ENCODE results near the gene ITGB5.

DNA sequence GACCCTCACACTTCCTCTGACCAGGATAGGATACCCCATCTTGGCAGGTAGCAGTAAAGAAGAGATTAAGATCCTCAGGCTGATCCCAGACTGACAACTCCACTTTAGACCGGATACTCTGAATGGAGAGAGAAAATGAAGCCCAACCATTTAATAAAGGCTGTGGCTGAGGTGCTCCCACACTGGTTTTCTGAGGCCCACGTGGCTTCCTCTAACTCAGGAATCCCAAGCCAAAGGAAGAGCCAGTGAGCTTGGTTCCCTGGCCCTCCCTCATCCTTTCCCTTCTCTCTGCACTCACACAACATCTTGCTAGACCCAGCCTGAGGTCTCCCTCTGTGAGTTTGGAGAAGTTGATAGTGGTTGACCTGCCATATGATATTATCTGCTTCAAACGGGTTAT, 78.1 kb downstream of the ITGB5 start:
- TF ChIP-seq, protein P1, sequence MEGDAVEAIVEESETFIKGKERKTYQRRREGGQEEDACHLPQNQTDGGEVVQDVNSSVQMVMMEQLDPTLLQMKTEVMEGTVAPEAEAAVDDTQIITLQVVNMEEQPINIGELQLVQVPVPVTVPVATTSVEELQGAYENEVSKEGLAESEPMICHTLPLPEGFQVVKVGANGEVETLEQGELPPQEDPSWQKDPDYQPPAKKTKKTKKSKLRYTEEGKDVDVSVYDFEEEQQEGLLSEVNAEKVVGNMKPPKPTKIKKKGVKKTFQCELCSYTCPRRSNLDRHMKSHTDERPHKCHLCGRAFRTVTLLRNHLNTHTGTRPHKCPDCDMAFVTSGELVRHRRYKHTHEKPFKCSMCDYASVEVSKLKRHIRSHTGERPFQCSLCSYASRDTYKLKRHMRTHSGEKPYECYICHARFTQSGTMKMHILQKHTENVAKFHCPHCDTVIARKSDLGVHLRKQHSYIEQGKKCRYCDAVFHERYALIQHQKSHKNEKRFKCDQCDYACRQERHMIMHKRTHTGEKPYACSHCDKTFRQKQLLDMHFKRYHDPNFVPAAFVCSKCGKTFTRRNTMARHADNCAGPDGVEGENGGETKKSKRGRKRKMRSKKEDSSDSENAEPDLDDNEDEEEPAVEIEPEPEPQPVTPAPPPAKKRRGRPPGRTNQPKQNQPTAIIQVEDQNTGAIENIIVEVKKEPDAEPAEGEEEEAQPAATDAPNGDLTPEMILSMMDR (IDR thresholded peaks at IDR 0.05; ENCODE audit: low read depth, low read length) = no peak
- no peak for TF ChIP-seq POLR2A (IDR thresholded peaks at IDR 0.05; ENCODE audit: extremely low read depth, insufficient read length)
- TF ChIP-seq, protein P2, sequence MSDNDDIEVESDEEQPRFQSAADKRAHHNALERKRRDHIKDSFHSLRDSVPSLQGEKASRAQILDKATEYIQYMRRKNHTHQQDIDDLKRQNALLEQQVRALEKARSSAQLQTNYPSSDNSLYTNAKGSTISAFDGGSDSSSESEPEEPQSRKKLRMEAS (IDR thresholded peaks at IDR 0.05; ENCODE audit: low read depth, low read length) = no peak
- no peak for TF ChIP-seq MYC (IDR thresholded peaks at IDR 0.05; ENCODE audit: low read depth, low read length)
